ENCODE measurements around the gene TSEN34. TPM values are rescaled to one million over a fixed set of nuclear protein-coding genes. Genes with fewer than 3 reads are reported as not detected.
"Not testable (repeated sequence)": the region's sequence is repeated elsewhere in the genome, so short reads cannot be mapped to it uniquely, and the experiment has no call there.

TSEN34 gene
- total and polyA plus RNA-seq, 12 donors, result 21.5 to 201 (median 88.7) TPM

GRCh38 chr19:54216869-54217268 lies 25.8 kb downstream of the TSEN34 start:
- intact Hi-C loops (cut with DNase I), result no loop called here
- Histone ChIP-seq H3K4me3 (no peak overlapping the region), H3K36me3 (replicated peaks in 1 of 2) (no peaks in the 10 kb centered on the region), H3K27me3 (no peaks in the 10 kb centered on the region), H3K4me1 (replicated peaks in 1 of 2) (no peaks in the 10 kb centered on the region), H3K27ac (no peak overlapping the region), H3K9me3 (replicated peaks in 1 of 3) (no peaks in the 10 kb centered on the region)
- TF ChIP-seq POLR2A (IDR thresholded peaks at IDR 0.05) (no peak), CTCF (IDR thresholded peaks at IDR 0.05) (no peak)
- WGBS, 4 donors, result 82 to 88% (median 85%) methylated on average over 3 to 9 of the region's 9 CpGs
- DNase-seq, result peak in 1 of 7 donors; percentile 7

GRCh38 chr19:54217517-54218247 lies 26.6 kb downstream of the TSEN34 start:
- intact Hi-C loops (cut with DNase I); H3K36me3 ChIP-seq (replicated peaks in 1 of 2); H3K27me3 ChIP-seq; H3K4me1 ChIP-seq (replicated peaks in 1 of 2); H3K4me3 ChIP-seq; H3K9me3 ChIP-seq (replicated peaks in 1 of 3); H3K27ac ChIP-seq: not testable (repeated sequence)
- peak in 2 of 7 donors; percentile 44 to 49 for DNase-seq
- 55 to 77% (median 62%) methylated on average over 14 to 16 of the region's 20 CpGs for WGBS, 4 donors

GRCh38 chr19:54218259-54218658 lies 27.2 kb downstream of the TSEN34 start:
- intact Hi-C loops (cut with DNase I), result no loop called here
- TF ChIP-seq POLR2A (IDR thresholded peaks at IDR 0.05), result no peak
- no peak for TF ChIP-seq CTCF (IDR thresholded peaks at IDR 0.05)
- no peak for DNase-seq
- Histone ChIP-seq H3K4me3 (no peak overlapping the region), H3K27me3 (no peaks in the 10 kb centered on the region), H3K27ac (no peak overlapping the region), H3K4me1 (replicated peaks in 1 of 2) (no peaks in the 10 kb centered on the region), H3K36me3 (replicated peaks in 1 of 2) (no peaks in the 10 kb centered on the region), H3K9me3 (replicated peaks in 1 of 3) (no peaks in the 10 kb centered on the region)
- WGBS, 4 donors, result 72 to 87% (median 81%) methylated on average over 5 to 8 of the region's 8 CpGs

GRCh38 chr19:54218960-54219661 lies 28.0 kb downstream of the TSEN34 start:
- H3K27me3 ChIP-seq, result no peaks in the 10 kb centered on the region
- WGBS, 4 donors, result 74 to 90% (median 87%) methylated on average over 20 to 27 of the region's 27 CpGs
- intact Hi-C loops (cut with DNase I), result no loop called here
- peak in 2 of 7 donors; percentile 0 to 44 for DNase-seq
- TF ChIP-seq CTCF (IDR thresholded peaks at IDR 0.05), result no peak
- no peak for TF ChIP-seq POLR2A (IDR thresholded peaks at IDR 0.05)
- H3K36me3 ChIP-seq (replicated peaks in 1 of 2), result no peaks in the 10 kb centered on the region
- no peak overlapping the region for H3K4me3 ChIP-seq
- no peaks in the 10 kb centered on the region for H3K9me3 ChIP-seq (replicated peaks in 1 of 3)
- no peaks in the 10 kb centered on the region for H3K4me1 ChIP-seq (replicated peaks in 1 of 2)
- H3K27ac ChIP-seq, result no peak overlapping the region

- intact Hi-C loops (cut with DNase I); H3K4me3 ChIP-seq; H3K4me1 ChIP-seq (replicated peaks in 1 of 2): not testable (repeated sequence)
Observed at GRCh38 chr19:54219702-54220101, 28.6 kb downstream of the TSEN34 start.

GRCh38 chr19:54221947-54222346 lies 30.8 kb downstream of the TSEN34 start:
- not testable (repeated sequence) for H3K36me3 ChIP-seq (replicated peaks in 1 of 2); H3K9me3 ChIP-seq (replicated peaks in 1 of 3); H3K4me3 ChIP-seq; H3K27ac ChIP-seq; H3K27me3 ChIP-seq; H3K4me1 ChIP-seq (replicated peaks in 1 of 2)
- 74 to 81% (median 79%) methylated on average over 3 to 7 of the region's 7 CpGs for WGBS, 4 donors
- peak in 1 of 7 donors; percentile 15 for DNase-seq
- intact Hi-C loops (cut with DNase I), result loop anchor here in 1 of 2 donors (2.0 kb wide), 1 partner anchor 23 kb away; no protein-coding TSS in a partner anchor

More at GRCh38 chr19:54219702-54220101, 28.6 kb downstream of the TSEN34 start:
- WGBS, 4 donors, result 70 to 79% methylated on average over 4 to 5 of the region's 5 CpGs; no CpG with 5 or more reads in 2 of the 4 donors
- DNase-seq, result peak in 1 of 7 donors; percentile 0
- not testable (repeated sequence) for H3K27ac ChIP-seq; H3K36me3 ChIP-seq (replicated peaks in 1 of 2); H3K9me3 ChIP-seq (replicated peaks in 1 of 3); H3K27me3 ChIP-seq

- not testable (repeated sequence) for H3K36me3 ChIP-seq (replicated peaks in 1 of 2); H3K4me1 ChIP-seq (replicated peaks in 1 of 2); H3K9me3 ChIP-seq (replicated peaks in 1 of 3); H3K27me3 ChIP-seq
- Histone ChIP-seq H3K27ac (peak within 1 kb of the TSS in 1 of 5 donors; percentile 52), H3K4me3 (peak within 1 kb of the TSS in 1 of 4 donors; percentile 29)
- DNase-seq, result peak in 1 of 7 donors; percentile 56
- WGBS, 4 donors, result 52 to 57% (median 55%) methylated on average over 11 to 16 of the region's 16 CpGs
- intact Hi-C loops (cut with DNase I), result loop anchor here in 1 of 2 donors (2.0 kb wide), 1 partner anchor 22 kb away; no protein-coding TSS in a partner anchor
Observed at GRCh38 chr19:54222474-54223276, 31.6 kb downstream of the TSEN34 start, which contains the start of gene LILRB3. Gene LILRB3 (minus strand): TSS chr19:54223007. CDS start chr19:54222976, 31 bp downstream.

Measured in adrenal gland (tissue), 12 donors.